Loucy (cell line): Measurements from ENCODE around the gene IFT52.

ENCODE experiments used
- EZH2phosphoT487 ChIP-seq: fragments of 200-600 bp; IDR thresholded peaks from 2 replicates; pipeline ENCODE4 v1.6.1; 2018; ENCODE audit warnings: antibody characterized with exemption, mild to moderate bottlenecking, moderate library complexity, borderline replicate concordance
- TF ChIP-seq, protein P1 (sequence below): fragments of 200-600 bp; sonication (generic); conservative IDR thresholded peaks from 2 replicates; pipeline ENCODE4 v1.5.1; 2014; ENCODE audit warnings: mild to moderate bottlenecking, antibody characterized with exemption, low read length

DNA sequence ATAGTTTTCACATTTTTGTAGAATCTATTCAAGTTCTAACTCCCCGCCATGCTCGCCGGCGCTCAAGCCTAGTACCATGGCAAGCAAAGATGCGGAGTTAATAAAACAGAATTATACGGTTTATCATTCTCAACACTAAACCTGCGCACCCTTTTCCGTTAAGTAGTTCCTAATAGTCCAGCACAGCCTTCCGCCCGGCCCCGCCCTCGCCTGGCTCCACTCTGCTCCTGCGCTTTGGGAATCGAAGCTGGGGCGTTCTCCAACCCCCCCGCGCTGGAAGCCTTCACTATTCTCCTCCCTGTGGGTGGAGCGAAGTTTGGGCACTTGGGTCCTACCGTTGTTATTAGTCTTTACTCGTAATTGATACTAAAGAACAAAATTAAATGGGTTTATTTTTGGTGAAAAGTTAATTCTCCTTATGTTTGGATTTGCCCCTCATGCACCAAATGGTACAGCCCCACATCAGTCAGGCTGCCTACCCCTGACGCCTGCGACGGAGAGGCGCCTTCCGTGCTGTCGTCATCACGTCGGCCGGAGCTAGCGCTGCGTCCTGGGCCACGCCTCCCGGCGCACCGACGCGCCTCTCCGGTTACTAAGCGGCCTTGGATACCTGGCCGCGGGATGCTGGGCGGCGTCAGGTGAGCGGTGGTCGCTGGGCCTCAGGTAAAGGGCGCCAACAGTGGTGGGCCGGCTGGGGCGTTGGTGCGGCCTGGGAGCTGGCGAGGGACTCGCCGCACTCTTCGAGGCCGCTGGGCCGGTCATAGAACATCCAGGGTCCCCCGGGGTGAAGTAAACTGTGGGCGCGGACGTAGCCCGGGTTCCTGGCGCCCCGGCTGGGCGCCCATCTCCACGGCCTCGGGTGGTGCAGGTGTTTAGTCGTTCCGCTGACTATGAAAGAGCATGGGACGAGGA, at the start of gene IFT52:
- TF ChIP-seq, protein P1, sequence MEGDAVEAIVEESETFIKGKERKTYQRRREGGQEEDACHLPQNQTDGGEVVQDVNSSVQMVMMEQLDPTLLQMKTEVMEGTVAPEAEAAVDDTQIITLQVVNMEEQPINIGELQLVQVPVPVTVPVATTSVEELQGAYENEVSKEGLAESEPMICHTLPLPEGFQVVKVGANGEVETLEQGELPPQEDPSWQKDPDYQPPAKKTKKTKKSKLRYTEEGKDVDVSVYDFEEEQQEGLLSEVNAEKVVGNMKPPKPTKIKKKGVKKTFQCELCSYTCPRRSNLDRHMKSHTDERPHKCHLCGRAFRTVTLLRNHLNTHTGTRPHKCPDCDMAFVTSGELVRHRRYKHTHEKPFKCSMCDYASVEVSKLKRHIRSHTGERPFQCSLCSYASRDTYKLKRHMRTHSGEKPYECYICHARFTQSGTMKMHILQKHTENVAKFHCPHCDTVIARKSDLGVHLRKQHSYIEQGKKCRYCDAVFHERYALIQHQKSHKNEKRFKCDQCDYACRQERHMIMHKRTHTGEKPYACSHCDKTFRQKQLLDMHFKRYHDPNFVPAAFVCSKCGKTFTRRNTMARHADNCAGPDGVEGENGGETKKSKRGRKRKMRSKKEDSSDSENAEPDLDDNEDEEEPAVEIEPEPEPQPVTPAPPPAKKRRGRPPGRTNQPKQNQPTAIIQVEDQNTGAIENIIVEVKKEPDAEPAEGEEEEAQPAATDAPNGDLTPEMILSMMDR, result no peak
- TF ChIP-seq EZH2phosphoT487, result no peak
